ENCODE data around the gene CGNL1. TPM values are rescaled to one million over a fixed set of nuclear protein-coding genes. Genes with fewer than 3 reads are reported as not detected.

The CGNL1 gene
- total and polyA plus RNA-seq, 8 donors: 26.5 to 68.1 (median 34.5) TPM

DNA sequence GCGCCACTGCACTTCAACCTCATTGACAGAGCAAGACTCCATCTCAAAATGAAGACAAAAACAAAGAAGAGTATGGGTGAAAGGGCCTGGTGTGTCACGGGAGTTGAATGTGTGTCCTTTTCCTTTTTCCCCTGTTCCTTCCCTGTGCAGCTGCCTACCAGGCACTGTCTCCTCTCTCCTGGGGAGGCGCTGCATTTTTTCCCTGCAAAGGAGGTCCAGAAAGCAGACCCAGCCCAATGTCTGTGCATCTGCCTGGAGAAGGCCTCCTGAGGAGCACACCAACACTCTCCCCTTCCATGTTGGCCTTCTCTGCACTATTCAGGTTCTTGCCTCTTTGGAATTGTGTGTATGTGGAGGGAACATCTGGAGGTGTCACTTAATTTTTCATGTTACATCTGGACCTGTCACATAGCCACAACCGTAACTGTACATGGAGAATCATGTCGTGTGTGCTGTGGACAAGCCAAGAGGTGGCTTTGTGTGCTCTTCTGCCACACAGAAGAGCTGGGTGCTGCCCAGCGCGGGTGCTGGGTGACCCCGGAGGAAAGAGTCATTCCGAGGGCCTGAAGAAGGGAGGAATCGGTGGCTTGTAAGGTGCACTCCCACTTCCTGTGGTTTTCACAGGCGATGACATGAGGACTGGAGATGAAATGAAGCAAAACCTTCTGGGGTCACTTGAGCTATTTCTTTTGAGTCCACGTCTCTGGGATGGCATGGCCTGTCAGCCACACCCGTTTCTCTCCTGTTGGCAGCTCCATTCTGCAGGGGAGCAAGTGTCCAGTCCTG, 46.5 kb upstream of the CGNL1 start:
- H3K4me1 ChIP-seq: peaks cover 0 to 8% of the 10 kb centered on the region in 2 donors

DNA sequence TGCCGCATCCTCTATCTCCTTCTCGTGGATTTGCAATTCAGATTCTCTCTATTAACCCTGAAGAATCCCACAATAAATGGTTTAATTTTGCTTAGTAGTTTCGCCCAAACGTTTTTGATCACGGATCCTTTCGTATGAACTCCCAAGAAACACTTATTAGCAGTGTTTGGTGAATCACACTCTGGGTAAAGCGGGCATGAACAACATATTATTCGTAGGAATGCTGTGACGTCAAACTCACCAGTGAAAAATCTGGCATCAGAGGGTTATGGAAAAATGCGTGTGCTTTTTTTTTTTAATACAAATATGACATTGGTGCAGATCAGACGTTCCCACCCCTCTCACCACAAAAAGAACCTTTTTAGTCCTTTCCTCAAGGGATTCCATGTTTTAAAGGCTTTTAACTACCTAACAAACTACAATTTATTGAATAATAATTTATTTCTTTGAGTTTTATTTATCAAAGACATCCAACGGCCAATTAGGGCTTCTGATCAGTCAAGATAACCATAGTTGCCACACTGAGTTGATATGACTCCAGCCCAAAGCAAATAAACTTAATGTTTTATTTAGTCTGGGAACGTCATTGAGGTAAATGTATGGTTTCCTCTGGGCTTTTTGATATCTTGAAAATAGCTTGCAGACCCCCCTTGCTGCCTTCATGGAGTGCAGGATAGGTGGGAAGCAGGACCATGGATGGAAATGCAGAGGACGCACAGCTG, 45.5 kb upstream of the CGNL1 start:
- no peaks in the 10 kb centered on the region for H3K36me3 ChIP-seq
- no peaks in the 10 kb centered on the region for H3K9me3 ChIP-seq
- H3K27me3 ChIP-seq: peaks cover 0 to 3% of the 10 kb centered on the region in 2 donors
- ATAC-seq: no peak
- no peak overlapping the region for H3K4me3 ChIP-seq
- H3K4me1 ChIP-seq: peaks cover 0 to 8% of the 10 kb centered on the region in 2 donors
- intact Hi-C loops (cut with DNase I): loop anchor here in 1 of 2 donors (10.0 kb wide), 1 partner anchor 204 kb away; no protein-coding TSS in a partner anchor
- no peak overlapping the region for H3K27ac ChIP-seq
- no peak for TF ChIP-seq CTCF (IDR thresholded peaks at IDR 0.05)
- no peak for DNase-seq

More for the DNA sequence above, 46.5 kb upstream of the CGNL1 start:
- Histone ChIP-seq H3K27ac (no peak overlapping the region), H3K36me3 (no peaks in the 10 kb centered on the region), H3K4me3 (no peak overlapping the region), H3K27me3 (peaks cover 0 to 3% of the 10 kb centered on the region in 2 donors), H3K9me3 (no peaks in the 10 kb centered on the region)
- ATAC-seq (no peak), DNase-seq (no peak)
- intact Hi-C loops (cut with DNase I): loop anchor here in 1 of 2 donors (10.0 kb wide), 1 partner anchor 205 kb away; no protein-coding TSS in a partner anchor
- no peak for TF ChIP-seq CTCF (IDR thresholded peaks at IDR 0.05)

DNA sequence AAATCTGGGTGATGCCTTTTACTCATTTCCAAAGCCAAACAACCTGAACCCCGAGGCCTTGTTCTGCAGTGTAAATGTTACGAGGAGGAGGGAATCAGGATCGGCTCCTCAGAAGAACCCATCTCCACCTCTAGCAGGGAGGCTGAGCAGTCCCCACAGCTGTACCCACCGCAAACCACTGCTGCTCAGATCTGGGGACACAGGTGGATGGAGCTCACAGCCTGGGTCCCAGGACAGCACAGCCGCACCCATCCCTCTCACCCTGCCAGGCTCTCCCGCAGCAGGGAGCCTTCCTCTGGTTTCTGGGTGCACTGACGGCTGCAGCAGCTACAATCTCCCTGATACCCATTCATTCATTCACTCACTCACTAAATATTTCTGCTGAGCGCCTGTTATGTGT, 44.0 kb upstream of the CGNL1 start:
- H3K9me3 ChIP-seq: no peaks in the 10 kb centered on the region
- DNase-seq: no peak
- no peaks in the 10 kb centered on the region for H3K36me3 ChIP-seq
- ATAC-seq: no peak
- no peak overlapping the region for H3K27ac ChIP-seq
- peaks cover 0 to 12% of the 10 kb centered on the region in 2 donors for H3K4me1 ChIP-seq
- H3K27me3 ChIP-seq: peaks cover 0 to 3% of the 10 kb centered on the region in 2 donors
- no peak overlapping the region for H3K4me3 ChIP-seq
- intact Hi-C loops (cut with DNase I): loop anchor here in 1 of 2 donors (10.0 kb wide), 1 partner anchor 202 kb away; no protein-coding TSS in a partner anchor
- no peak for TF ChIP-seq CTCF (IDR thresholded peaks at IDR 0.05)

- intact Hi-C loops (cut with DNase I): loop anchor here in 1 of 2 donors (10.0 kb wide), 1 partner anchor 201 kb away; no protein-coding TSS in a partner anchor
These were observed 42.8 kb upstream of the CGNL1 start for GRCh38 chr15:57333487-57333886.

More at GRCh38 chr15:57333487-57333886, 42.8 kb upstream of the CGNL1 start:
- Histone ChIP-seq H3K27ac (peak overlapping the region; percentile 8 to 39), H3K9me3 (no peaks in the 10 kb centered on the region), H3K27me3 (peaks cover 0 to 3% of the 10 kb centered on the region in 2 donors), H3K4me3 (no peak overlapping the region), H3K4me1 (peaks cover 0 to 22% of the 10 kb centered on the region in 2 donors), H3K36me3 (no peaks in the 10 kb centered on the region)
- TF ChIP-seq CTCF (IDR thresholded peaks at IDR 0.05): no peak
- no peak for DNase-seq
- peak; percentile 65 for ATAC-seq

Measured in left lung (tissue), 10 donors.